ENCODE measurements around the gene MPPED1.

DNA sequence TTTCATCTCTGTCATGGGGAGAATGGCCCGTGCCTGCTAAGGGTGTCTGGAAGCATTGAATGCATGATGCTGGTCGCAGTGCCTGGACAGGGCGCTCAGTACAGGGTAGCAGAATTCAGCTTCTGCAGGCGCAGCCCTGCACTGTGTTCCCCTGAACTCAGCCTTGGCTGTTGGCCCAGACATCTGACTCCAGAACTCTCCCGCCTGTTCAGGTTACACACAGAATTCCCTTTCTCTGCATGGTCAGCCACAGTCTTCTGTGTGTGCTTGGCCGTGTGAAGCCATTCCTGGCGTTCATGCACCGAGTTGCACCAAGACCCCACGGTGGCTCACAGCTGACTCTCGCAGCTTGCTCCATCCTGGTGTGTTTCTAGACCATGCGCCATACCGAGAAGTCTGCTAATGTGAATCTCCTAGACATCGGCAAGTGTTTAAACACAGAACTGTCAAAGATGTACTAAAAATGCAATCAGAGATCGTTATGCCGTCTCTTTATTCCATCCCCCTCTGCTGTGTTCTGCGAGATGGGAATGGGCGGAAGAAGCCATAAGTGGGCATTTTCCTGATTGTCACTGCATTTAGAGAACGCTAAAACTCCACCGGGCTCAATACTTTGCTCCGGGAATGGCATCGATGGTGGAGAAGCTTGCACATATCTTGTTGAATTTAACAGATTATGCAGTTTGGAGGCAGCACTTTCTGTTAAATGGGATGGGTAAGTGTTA, 55.6 kb downstream of the MPPED1 start:
- TF ChIP-seq, protein P1, sequence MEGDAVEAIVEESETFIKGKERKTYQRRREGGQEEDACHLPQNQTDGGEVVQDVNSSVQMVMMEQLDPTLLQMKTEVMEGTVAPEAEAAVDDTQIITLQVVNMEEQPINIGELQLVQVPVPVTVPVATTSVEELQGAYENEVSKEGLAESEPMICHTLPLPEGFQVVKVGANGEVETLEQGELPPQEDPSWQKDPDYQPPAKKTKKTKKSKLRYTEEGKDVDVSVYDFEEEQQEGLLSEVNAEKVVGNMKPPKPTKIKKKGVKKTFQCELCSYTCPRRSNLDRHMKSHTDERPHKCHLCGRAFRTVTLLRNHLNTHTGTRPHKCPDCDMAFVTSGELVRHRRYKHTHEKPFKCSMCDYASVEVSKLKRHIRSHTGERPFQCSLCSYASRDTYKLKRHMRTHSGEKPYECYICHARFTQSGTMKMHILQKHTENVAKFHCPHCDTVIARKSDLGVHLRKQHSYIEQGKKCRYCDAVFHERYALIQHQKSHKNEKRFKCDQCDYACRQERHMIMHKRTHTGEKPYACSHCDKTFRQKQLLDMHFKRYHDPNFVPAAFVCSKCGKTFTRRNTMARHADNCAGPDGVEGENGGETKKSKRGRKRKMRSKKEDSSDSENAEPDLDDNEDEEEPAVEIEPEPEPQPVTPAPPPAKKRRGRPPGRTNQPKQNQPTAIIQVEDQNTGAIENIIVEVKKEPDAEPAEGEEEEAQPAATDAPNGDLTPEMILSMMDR (IDR thresholded peaks at IDR 0.05; ENCODE audit: poor library complexity), result no peak
- TF ChIP-seq EZH2 (IDR thresholded peaks at IDR 0.05; ENCODE audit: borderline replicate concordance), result no peak

All from hepatocyte (in vitro differentiated cells).